Thoracic aorta (tissue), 2 donors: ENCODE measurements around the gene SEC14L5. TPM values are rescaled to one million over a fixed set of nuclear protein-coding genes. Genes with fewer than 3 reads are reported as not detected.

Experiments used
- ATAC-seq: fragments of 150-250 bp; one replicate; pipeline ENCODE4 v1.8.0; 2017; ENCODE audit warnings: low read depth; ENCODE audit not compliant: insufficient number of reproducible peaks, low FRiP score
- DNase-seq: peaks from one replicate; pipeline ENCODE4 v3.0.0-alpha.2; 2020; ENCODE audit warnings: low spot score
- H3K27ac ChIP-seq, 2 donors: fragments of 200-600 bp; sonication (generic); 1 replicate in 1 of 2; 2 replicates in 1 of 2; pipeline ENCODE4 v1.5.1; 2016; ENCODE audit warnings: mild to moderate bottlenecking in 2 of 2, moderate library complexity in 2 of 2
- H3K27me3 ChIP-seq: fragments of 200-600 bp; sonication (generic); replicated peaks from 2 replicates; pipeline ENCODE4 v1.6.0; 2016; ENCODE audit warnings: mild to moderate bottlenecking; ENCODE audit not compliant: insufficient read depth
- H3K36me3 ChIP-seq: fragments of 200-600 bp; sonication (generic); one replicate; pipeline ENCODE4 v1.5.1; 2016
- H3K4me1 ChIP-seq, 2 donors: fragments of 200-600 bp; sonication (generic); 1 replicate in 1 of 2; 2 replicates in 1 of 2; pipeline versions ENCODE4 v1.5.1 to v1.6.0; 2016; ENCODE audit warnings: low read depth in 2 of 2, mild to moderate bottlenecking in 1 of 2; ENCODE audit not compliant: control insufficient read depth in 1 of 2
- H3K4me3 ChIP-seq: fragments of 200-600 bp; sonication (generic); 2 replicates; pipeline ENCODE4 v1.5.1; 2016; ENCODE audit warnings: mild to moderate bottlenecking
- H3K9me3 ChIP-seq: fragments of 200-600 bp; sonication (generic); 2 replicates; pipeline ENCODE4 v1.5.1; 2016
- CTCF ChIP-seq: fragments of 200-600 bp; sonication (generic); IDR thresholded peaks from one replicate; pipeline ENCODE4 v1.5.1; 2019; ENCODE audit warnings: antibody characterized with exemption
- total RNA-seq, 2 donors: library from RNA; depleted of rRNA; stranded (reverse); fragments of >200 nt; gene quantifications; one replicate each; pipeline versions ENCODE4 v1.1.0 to v1.2.3, GENCODE V29; 2016

Gene SEC14L5
- total RNA-seq: 1 to 10 TPM in 1 of 2 donors, under 1 TPM in 1; 0.92 to 4.6 TPM

GRCh38 chr16:4957720-4958509, at the start of gene SEC14L5:
Gene SEC14L5, plus strand, starts transcription at chr16:4958330. Its CDS starts 994 bp downstream, at chr16:4959324.
- ATAC-seq: peak; percentile 88
- DNase-seq: peak; percentile 93
- Histone ChIP-seq H3K27me3 (no peaks in the 10 kb centered on the region), H3K9me3 (no peaks in the 10 kb centered on the region), H3K4me1 (peaks cover 8 to 25% of the 10 kb centered on the region in 2 donors), H3K4me3 (peak within 1 kb of the TSS; percentile 71), H3K36me3 (no peaks in the 10 kb centered on the region), H3K27ac (peak within 1 kb of the TSS; percentile 46 to 51)
- TF ChIP-seq CTCF: no peak

- ATAC-seq: no peak
These were observed 49.2 kb upstream of the SEC14L5 start for GRCh38 chr16:4908854-4909401.

GRCh38 chr16:4909825-4910224, 48.3 kb upstream of the SEC14L5 start:
- Histone ChIP-seq H3K9me3 (no peaks in the 10 kb centered on the region), H3K4me3 (no peak overlapping the region), H3K27me3 (no peaks in the 10 kb centered on the region), H3K36me3 (no peaks in the 10 kb centered on the region), H3K4me1 (no peaks in the 10 kb centered on the region), H3K27ac (no peak overlapping the region)
- ATAC-seq: no peak
- DNase-seq: no peak
- TF ChIP-seq CTCF: no peak

More at GRCh38 chr16:4908854-4909401, 49.2 kb upstream of the SEC14L5 start:
- H3K27ac ChIP-seq: no peak overlapping the region
- H3K4me1 ChIP-seq: no peaks in the 10 kb centered on the region
- no peak for DNase-seq
- TF ChIP-seq CTCF: no peak
- H3K36me3 ChIP-seq: peaks cover 2% of the 10 kb centered on the region
- H3K9me3 ChIP-seq: no peaks in the 10 kb centered on the region
- no peaks in the 10 kb centered on the region for H3K27me3 ChIP-seq
- no peak overlapping the region for H3K4me3 ChIP-seq

- no peaks in the 10 kb centered on the region for H3K36me3 ChIP-seq
- no peak overlapping the region for H3K27ac ChIP-seq
- ATAC-seq: no peak
- no peak for TF ChIP-seq CTCF
- no peak for DNase-seq
- H3K27me3 ChIP-seq: no peaks in the 10 kb centered on the region
- no peaks in the 10 kb centered on the region for H3K4me1 ChIP-seq
- H3K9me3 ChIP-seq: no peaks in the 10 kb centered on the region
- H3K4me3 ChIP-seq: no peak overlapping the region
These were observed 47.3 kb upstream of the SEC14L5 start for GRCh38 chr16:4910828-4911227.

- no peak for ATAC-seq
- TF ChIP-seq CTCF: no peak
- H3K27ac ChIP-seq: no peak overlapping the region
These were observed 46.2 kb upstream of the SEC14L5 start for GRCh38 chr16:4911970-4912386.

More at GRCh38 chr16:4911970-4912386, 46.2 kb upstream of the SEC14L5 start:
- H3K9me3 ChIP-seq: no peaks in the 10 kb centered on the region
- H3K4me3 ChIP-seq: no peak overlapping the region
- no peaks in the 10 kb centered on the region for H3K27me3 ChIP-seq
- H3K36me3 ChIP-seq: no peaks in the 10 kb centered on the region
- peaks cover 0 to 8% of the 10 kb centered on the region in 2 donors for H3K4me1 ChIP-seq
- no peak for DNase-seq
